Nephron progenitor cell (in vitro differentiated cells): ENCODE results near the gene ZNF575.

Experiments
- DNase-seq: peaks from one replicate; pipeline ENCODE4 v3.0.0; 2021
- H3K27ac Mint-ChIP-seq: 2 replicates; pipeline ENCODE4 v1.8.0; 2021; ENCODE audit warnings: mild to moderate bottlenecking, moderate library complexity, mixed read lengths
- H3K27me3 Mint-ChIP-seq: 2 replicates; pipeline ENCODE4 v1.8.0; 2021; ENCODE audit warnings: mild to moderate bottlenecking, low read depth, mixed read lengths; ENCODE audit not compliant: poor library complexity
- H3K36me3 Mint-ChIP-seq: 2 replicates; pipeline ENCODE4 v1.8.0; 2021; ENCODE audit warnings: low read depth, mixed read lengths
- H3K4me1 Mint-ChIP-seq: 2 replicates; pipeline ENCODE4 v1.8.0; 2021; ENCODE audit warnings: mixed read lengths
- H3K4me3 Mint-ChIP-seq: 2 replicates; pipeline ENCODE4 v1.8.0; 2021; ENCODE audit warnings: mild to moderate bottlenecking, moderate library complexity, mixed read lengths
- H3K9me3 Mint-ChIP-seq: 2 replicates; pipeline ENCODE4 v1.8.0; 2021; ENCODE audit warnings: mild to moderate bottlenecking, moderate library complexity, mixed read lengths
- CTCF ChIP-seq: fragments of 200-600 bp; sonication (generic); IDR thresholded peaks from 2 replicates; pipeline ENCODE4 v1.5.0; 2021; ENCODE audit warnings: antibody characterized with exemption

ZNF575 gene

GRCh38 chr19:43563816-43564457, 30.9 kb downstream of the ZNF575 start:
- Mint-ChIP-seq H3K36me3 (peaks cover 43% of the 10 kb centered on the region), H3K4me3 (no peak overlapping the region), H3K4me1 (no peaks in the 10 kb centered on the region), H3K9me3 (no peaks in the 10 kb centered on the region), H3K27me3 (no peaks in the 10 kb centered on the region), H3K27ac (peak overlapping the region; percentile 16)
- TF ChIP-seq CTCF: no peak
- DNase-seq: no peak

GRCh38 chr19:43564800-43565199, 31.8 kb downstream of the ZNF575 start:
- no peaks in the 10 kb centered on the region for H3K27me3 Mint-ChIP-seq
- H3K4me3 Mint-ChIP-seq: no peak overlapping the region
- no peak for TF ChIP-seq CTCF
- peaks cover 41% of the 10 kb centered on the region for H3K36me3 Mint-ChIP-seq
- H3K4me1 Mint-ChIP-seq: no peaks in the 10 kb centered on the region
- peak overlapping the region; percentile 91 for H3K27ac Mint-ChIP-seq
- no peaks in the 10 kb centered on the region for H3K9me3 Mint-ChIP-seq
- DNase-seq: no peak

GRCh38 chr19:43569657-43570056, 36.7 kb downstream of the ZNF575 start:
- Mint-ChIP-seq H3K4me3 (no peak overlapping the region), H3K36me3 (peaks cover 38% of the 10 kb centered on the region), H3K4me1 (peaks cover 18% of the 10 kb centered on the region), H3K27ac (peak overlapping the region; percentile 29), H3K9me3 (no peaks in the 10 kb centered on the region), H3K27me3 (no peaks in the 10 kb centered on the region)
- no peak for DNase-seq
- no peak for TF ChIP-seq CTCF

- no peaks in the 10 kb centered on the region for H3K27me3 Mint-ChIP-seq
- H3K9me3 Mint-ChIP-seq: no peaks in the 10 kb centered on the region
- peaks cover 32% of the 10 kb centered on the region for H3K36me3 Mint-ChIP-seq
- TF ChIP-seq CTCF: no peak
- H3K4me1 Mint-ChIP-seq: peaks cover 24% of the 10 kb centered on the region
- no peak overlapping the region for H3K4me3 Mint-ChIP-seq
- H3K27ac Mint-ChIP-seq: peak overlapping the region; percentile 16
- DNase-seq: no peak
These were observed 37.3 kb downstream of the ZNF575 start for GRCh38 chr19:43570174-43570791.

GRCh38 chr19:43572171-43572588, 39.2 kb downstream of the ZNF575 start:
- DNase-seq: no peak
- peaks cover 25% of the 10 kb centered on the region for H3K36me3 Mint-ChIP-seq
- no peak for TF ChIP-seq CTCF
- H3K4me3 Mint-ChIP-seq: no peak overlapping the region
- H3K4me1 Mint-ChIP-seq: peaks cover 39% of the 10 kb centered on the region
- H3K9me3 Mint-ChIP-seq: no peaks in the 10 kb centered on the region
- H3K27ac Mint-ChIP-seq: peak overlapping the region; percentile 17
- no peaks in the 10 kb centered on the region for H3K27me3 Mint-ChIP-seq
